GM13976 (cell line): ENCODE results near the gene CEP70.

Source experiments
- DNase-seq: peaks from one replicate; pipeline ENCODE4 v3.0.0; 2012; ENCODE audit warnings: low spot score
- CTCF ChIP-seq: IDR thresholded peaks from 2 replicates; pipeline ENCODE4 v1.5.1; 2012; ENCODE audit warnings: borderline replicate concordance, mild to moderate bottlenecking; ENCODE audit not compliant: insufficient read depth; ENCODE audit errors: extremely low read depth, missing control alignments, control extremely low read depth
- in situ Hi-C: fragments of 300-500 bp; cut with MboI; formaldehyde crosslinking; loops from one replicate; pipeline ENCODE4 v1.12.0; 2022; ENCODE audit warnings: low sequenced_read_pairs, mixed read lengths, inconsistent platforms; ENCODE audit not compliant: unreplicated experiment

The CEP70 gene

GRCh38 chr3:138463724-138464490, 130.2 kb downstream of the CEP70 start:
- no peak for DNase-seq
- in situ Hi-C loops = no loop called here
- no peak for TF ChIP-seq CTCF

DNA sequence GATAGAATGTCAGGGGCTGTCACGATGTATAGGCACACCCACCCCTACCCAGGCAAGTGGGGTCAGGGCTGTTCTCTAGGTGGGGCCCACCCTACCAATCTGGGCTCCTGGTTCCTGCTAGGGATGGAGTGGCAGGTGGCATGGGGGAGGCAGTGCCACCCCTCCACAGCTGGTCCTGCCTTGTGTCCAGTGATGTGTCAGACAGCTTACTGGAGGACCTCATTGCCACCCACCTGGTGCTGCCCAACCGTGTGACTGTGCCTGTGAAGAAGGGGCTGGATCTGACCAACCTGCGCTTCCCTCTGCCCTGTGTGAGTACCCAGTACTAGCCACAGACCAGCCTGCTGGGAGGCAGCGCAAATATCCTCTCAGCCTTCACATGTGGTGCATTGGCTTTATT, 132.2 kb downstream of the CEP70 start:
- TF ChIP-seq CTCF = no peak
- in situ Hi-C loops = no loop called here
- DNase-seq = no peak

DNA sequence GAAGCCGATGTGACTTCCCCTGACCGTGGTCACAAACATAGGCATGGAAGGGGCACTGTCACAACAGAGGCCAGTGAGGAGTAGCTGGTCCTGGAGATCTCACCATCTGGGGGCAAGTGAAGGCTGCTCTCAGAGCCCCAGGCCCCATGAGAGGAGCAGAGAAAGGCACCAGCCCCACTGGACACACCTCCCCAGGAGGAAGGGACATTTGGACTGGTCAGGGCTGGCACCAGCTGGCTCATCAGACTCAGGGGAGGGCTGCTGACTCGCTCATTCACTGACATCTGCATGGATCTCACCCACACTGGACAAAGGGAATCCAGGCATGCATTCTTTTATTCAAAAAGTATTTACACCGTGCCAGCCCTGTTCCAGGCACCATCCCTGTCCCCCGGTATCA, 132.8 kb downstream of the CEP70 start:
- no peak for TF ChIP-seq CTCF
- in situ Hi-C loops = no loop called here
- no peak for DNase-seq

- TF ChIP-seq CTCF = no peak
- no peak for DNase-seq
- in situ Hi-C loops = no loop called here
These were observed 133.4 kb downstream of the CEP70 start for GRCh38 chr3:138460536-138461205.

DNA sequence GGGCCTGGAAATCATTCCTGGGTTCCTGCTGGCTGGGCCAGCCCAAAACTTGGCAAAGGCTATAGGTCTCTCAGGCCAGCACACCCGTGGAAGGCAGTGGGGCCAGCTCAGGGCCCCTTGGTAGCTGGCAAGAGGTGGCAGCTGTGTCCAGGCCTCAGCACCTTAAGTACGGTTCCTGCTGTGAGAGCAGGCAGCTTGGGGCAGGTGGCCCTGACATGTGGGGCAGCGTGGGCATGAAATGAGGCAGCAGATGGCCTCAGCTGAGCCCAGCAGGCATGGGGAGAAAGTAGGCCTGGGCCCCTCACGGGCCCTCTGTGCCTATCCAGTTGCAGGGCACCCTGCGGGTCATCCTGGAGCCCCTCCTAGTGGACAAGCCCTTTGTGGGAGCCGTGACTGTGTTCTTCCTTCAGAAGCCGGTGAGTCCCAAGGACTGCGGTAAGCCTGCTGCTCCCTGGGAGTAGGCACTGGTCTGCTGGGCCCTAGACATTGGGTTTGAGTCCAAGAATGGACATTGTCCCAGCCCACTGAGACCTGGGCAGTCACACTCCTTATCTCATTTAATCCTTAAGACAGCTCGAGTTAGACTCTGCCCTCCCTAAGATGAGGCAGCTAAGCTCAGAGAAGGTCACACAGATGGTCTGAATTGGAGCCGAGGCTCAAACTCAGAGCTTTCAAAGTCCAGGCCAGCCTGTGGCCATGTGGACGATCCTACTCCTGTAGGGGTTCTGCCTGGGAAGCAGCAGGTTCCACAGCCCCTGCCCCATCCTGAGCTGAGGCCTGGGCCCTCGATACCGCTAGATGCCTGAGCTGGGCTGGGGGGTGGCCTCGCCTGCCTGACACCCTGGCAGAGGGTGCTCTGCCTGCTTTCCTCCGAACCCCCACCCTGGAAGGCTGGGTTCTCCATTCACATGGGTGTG, 134.2 kb downstream of the CEP70 start:
- no peak for TF ChIP-seq CTCF
- no peak for DNase-seq
- in situ Hi-C loops = no loop called here

GRCh38 chr3:138458774-138459499, 135.1 kb downstream of the CEP70 start:
- no peak for TF ChIP-seq CTCF
- DNase-seq = no peak
- in situ Hi-C loops = no loop called here
